ENCODE data around the gene SH3BGR.

- TF ChIP-seq GATA2 (IDR thresholded peaks at IDR 0.05; ENCODE audit: low read depth, low read length): no peak
- no peak for TF ChIP-seq GATA3 (IDR thresholded peaks at IDR 0.05; ENCODE audit: low read depth, low read length)
These were observed 111.3 kb downstream of the SH3BGR start for GRCh38 chr21:39562791-39563770.
